ENCODE measurements around the gene EGR2.
A peak's percentile ranks its signal among the peaks of the same experiment; 100 is the strongest.
"Not testable (repeated sequence)": the region's sequence is repeated elsewhere in the genome, so short reads cannot be mapped to it uniquely, and the experiment has no call there.

The EGR2 gene

GRCh38 chr10:62792261-62792660 is 23.9 kb downstream of the EGR2 start:
- no peak for DNase-seq

GRCh38 chr10:62790571-62790970 is 25.6 kb downstream of the EGR2 start:
- DNase-seq = no peak

- DNase-seq = no peak
Measured at GRCh38 chr10:62790019-62790555, 26.1 kb downstream of the EGR2 start.

- DNase-seq = peak; percentile 45
Measured at GRCh38 chr10:62788861-62789467, 27.2 kb downstream of the EGR2 start.

GRCh38 chr10:62788285-62788684 is 27.9 kb downstream of the EGR2 start:
- DNase-seq = not testable (repeated sequence)

GRCh38 chr10:62784537-62784936 is 31.6 kb downstream of the EGR2 start:
- DNase-seq = not testable (repeated sequence)

- DNase-seq = peak; percentile 52
Measured at GRCh38 chr10:62779487-62780248, 36.5 kb downstream of the EGR2 start.

- no peak for DNase-seq
Measured at GRCh38 chr10:62778125-62778524, 38.0 kb downstream of the EGR2 start.

GRCh38 chr10:62772186-62772974 is 43.8 kb downstream of the EGR2 start:
- peak; percentile 65 for DNase-seq

- DNase-seq = no peak
Measured at GRCh38 chr10:62769574-62770242, 46.5 kb downstream of the EGR2 start.

GRCh38 chr10:62766386-62766785 is 49.8 kb downstream of the EGR2 start:
- DNase-seq = no peak

GRCh38 chr10:62765726-62766125 is 50.4 kb downstream of the EGR2 start:
- DNase-seq = no peak

- DNase-seq = no peak
Measured at GRCh38 chr10:62764011-62764410, 52.2 kb downstream of the EGR2 start.

- no peak for DNase-seq
Measured at GRCh38 chr10:62763155-62763554, 53.0 kb downstream of the EGR2 start.

All from fibroblast of skin of abdomen (primary cell).